Measurements from ENCODE around the gene MAB21L1. TPM values are rescaled to one million over a fixed set of nuclear protein-coding genes. Genes with fewer than 3 reads are reported as not detected.

MAB21L1 gene
- total RNA-seq = 0.07 TPM in 1 of 2 replicates, not detected in the other

DNA sequence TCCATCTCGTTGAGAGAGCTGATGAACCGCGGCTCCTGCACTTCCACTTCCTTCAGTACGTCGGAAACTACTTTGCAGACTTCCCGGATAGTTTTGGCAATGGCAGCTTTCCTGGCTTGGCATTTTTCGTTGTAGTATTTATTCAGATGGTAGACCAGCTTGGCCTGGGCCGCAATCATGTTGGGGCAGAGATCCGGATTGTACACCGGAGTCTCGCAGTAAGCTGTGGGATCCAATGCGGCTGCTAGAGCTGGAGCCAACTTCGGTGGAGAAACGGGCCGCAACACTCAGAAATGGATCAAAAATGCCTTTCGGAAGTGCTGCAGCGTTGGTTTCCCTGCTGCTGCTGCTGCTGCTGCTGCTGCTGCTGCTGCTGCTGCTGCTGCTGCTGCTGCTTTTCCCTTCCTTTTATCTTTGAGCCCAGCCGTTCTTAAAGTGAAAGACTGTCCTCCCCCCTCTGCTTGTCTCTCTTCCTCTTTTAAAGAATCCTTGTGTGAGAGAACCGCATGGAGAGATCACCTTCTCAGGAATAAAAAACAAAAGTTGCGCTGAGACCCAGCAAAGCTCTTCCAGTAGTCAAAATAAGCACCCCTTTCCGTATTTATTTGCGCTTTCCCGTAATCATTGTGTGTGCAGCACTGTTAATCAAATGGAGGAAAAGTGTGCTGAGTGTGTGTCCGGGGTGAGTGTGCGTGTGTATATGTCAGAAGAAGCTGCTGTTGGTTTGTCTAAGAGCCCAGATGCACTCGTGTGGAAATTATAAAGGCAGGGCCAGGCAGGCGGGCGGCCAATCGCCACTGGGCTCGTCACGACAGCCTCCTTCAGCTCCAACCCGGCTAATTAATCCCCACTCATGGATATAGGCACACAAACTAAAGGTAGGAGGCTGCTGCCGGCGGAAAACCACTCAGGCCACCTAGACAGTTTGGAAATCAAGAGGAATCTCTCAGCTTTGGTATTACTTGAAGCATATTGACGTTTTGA is at the start of gene MAB21L1:
TSS of gene MAB21L1 (minus strand) at position 730 of the 984 bp plus-strand sequence. CDS start at position 179, 551 bp downstream.
- H3K4me3 ChIP-seq (ENCODE audit: low read depth, low read length) = peak within 1 kb of the TSS; percentile 19
- DNase-seq (ENCODE audit: low read depth) = no peak
- no peak for TF ChIP-seq CTCF (conservative IDR thresholded peaks at IDR 0.05; ENCODE audit: low read depth, low read length)

DNA sequence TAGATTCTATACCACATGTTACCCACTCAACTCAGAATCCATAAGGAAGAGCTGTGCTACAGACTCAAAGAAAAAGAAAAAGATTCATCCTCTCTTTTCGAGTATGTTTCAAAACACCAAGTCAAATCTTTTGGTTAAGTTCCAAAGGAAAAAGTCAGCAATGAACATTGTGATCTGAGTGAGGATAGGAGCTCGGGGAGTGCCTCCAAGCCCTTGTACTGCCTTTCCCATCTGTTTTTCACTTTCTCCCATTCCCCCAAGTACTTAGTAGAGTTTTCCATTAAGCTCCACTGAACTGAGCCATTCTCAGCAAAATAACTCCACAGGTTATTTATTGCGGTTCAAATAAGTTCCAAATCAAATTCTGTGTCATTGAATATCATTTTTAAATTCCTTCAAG is 47.7 kb upstream of the MAB21L1 start:
- DNase-seq (ENCODE audit: low read depth) = no peak
- no peak overlapping the region for H3K4me3 ChIP-seq (ENCODE audit: low read depth, low read length)
- no peak for TF ChIP-seq CTCF (conservative IDR thresholded peaks at IDR 0.05; ENCODE audit: low read depth, low read length)

GRCh38 chr13:35518337-35518946 is 42.0 kb upstream of the MAB21L1 start:
- no peak overlapping the region for H3K4me3 ChIP-seq (ENCODE audit: low read depth, low read length)
- no peak for DNase-seq (ENCODE audit: low read depth)
- TF ChIP-seq CTCF (conservative IDR thresholded peaks at IDR 0.05; ENCODE audit: low read depth, low read length) = no peak

- no peak for TF ChIP-seq CTCF (conservative IDR thresholded peaks at IDR 0.05; ENCODE audit: low read depth, low read length)
- H3K4me3 ChIP-seq (ENCODE audit: low read depth, low read length) = no peak overlapping the region
- DNase-seq (ENCODE audit: low read depth) = no peak
Observed at GRCh38 chr13:35514801-35515502, 38.5 kb upstream of the MAB21L1 start.

GRCh38 chr13:35514061-35514477 is 37.6 kb upstream of the MAB21L1 start:
- H3K4me3 ChIP-seq (ENCODE audit: low read depth, low read length) = no peak overlapping the region
- no peak for TF ChIP-seq CTCF (conservative IDR thresholded peaks at IDR 0.05; ENCODE audit: low read depth, low read length)
- no peak for DNase-seq (ENCODE audit: low read depth)

DNA sequence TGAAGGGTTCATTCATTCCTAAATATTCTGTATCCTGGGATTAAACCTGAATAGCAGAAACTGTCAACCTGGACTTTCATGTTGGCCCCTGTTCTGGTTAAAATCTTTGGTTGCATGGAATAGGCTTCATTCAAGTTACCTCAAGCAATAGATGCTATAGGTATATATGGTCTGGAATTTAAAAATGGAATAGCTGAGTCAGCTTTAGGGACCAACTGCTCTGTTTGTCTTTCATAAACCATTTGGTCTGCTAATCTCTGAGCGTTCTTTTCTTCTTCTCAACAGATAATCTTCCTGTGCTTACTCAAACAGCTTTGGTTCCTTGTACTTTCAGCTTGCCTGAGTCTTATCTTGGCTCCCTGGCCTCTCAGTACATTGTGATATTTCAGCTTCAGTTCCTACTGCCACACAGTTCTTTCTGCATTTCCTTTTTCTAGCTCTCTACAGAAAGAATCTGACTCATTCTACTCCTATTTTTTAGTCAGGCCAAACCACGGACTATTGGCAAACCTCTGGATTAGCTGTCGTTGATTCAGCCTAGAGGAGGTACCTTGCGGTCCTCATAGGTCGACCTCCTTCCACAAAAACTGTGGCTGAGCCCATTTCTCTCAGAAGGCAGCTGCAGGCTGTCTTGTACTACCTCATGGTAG is 35.9 kb upstream of the MAB21L1 start:
- no peak for TF ChIP-seq CTCF (conservative IDR thresholded peaks at IDR 0.05; ENCODE audit: low read depth, low read length)
- no peak overlapping the region for H3K4me3 ChIP-seq (ENCODE audit: low read depth, low read length)
- DNase-seq (ENCODE audit: low read depth) = peak; percentile 27
